CD8-positive, alpha-beta memory T cell (primary cell): ENCODE results near the gene C3orf20. TPM values are rescaled to one million over a fixed set of nuclear protein-coding genes. Genes with fewer than 3 reads are reported as not detected.

ENCODE experiments used
- CTCF ChIA-PET: fragments of 350-600 bp; sonication (Branson Sonifier 250); formaldehyde crosslinking; loops from one replicate; lab custom pipeline; 2021; ENCODE audit warnings: antibody characterized with exemption; lab: Charles Lee
- POLR2A ChIA-PET: fragments of 350-600 bp; sonication (Branson Sonifier 250); formaldehyde crosslinking; loops from one replicate; lab custom pipeline; 2021; ENCODE audit warnings: antibody characterized with exemption; lab: Charles Lee
- DNase-seq, 5 donors: peaks; one replicate each; pipeline versions ENCODE4 v3.0.0 to v3.0.0-alpha.2; 2020 to 2022; ENCODE audit warnings: mixed read lengths in 1 of 5
- H3K27ac ChIP-seq: one replicate; pipeline ENCODE4 v1.7.0; 2013; ENCODE audit warnings: low read depth, mild to moderate bottlenecking, low read length, moderate library complexity
- H3K27me3 ChIP-seq: 2 replicates; pipeline ENCODE4 v1.7.0; 2013; ENCODE audit warnings: low read length, mild to moderate bottlenecking; ENCODE audit not compliant: insufficient read depth, poor library complexity, severe bottlenecking
- H3K36me3 ChIP-seq: 2 replicates; pipeline ENCODE4 v1.7.0; 2013; ENCODE audit warnings: mild to moderate bottlenecking, low read length, moderate library complexity; ENCODE audit not compliant: insufficient read depth
- H3K4me1 ChIP-seq: 2 replicates; pipeline ENCODE4 v1.7.0; 2013; ENCODE audit warnings: mild to moderate bottlenecking, low read length, moderate library complexity; ENCODE audit not compliant: insufficient read depth
- H3K4me3 ChIP-seq: 2 replicates; pipeline ENCODE4 v1.7.0; 2013; ENCODE audit warnings: mild to moderate bottlenecking, low read length
- H3K9me3 ChIP-seq: 2 replicates; pipeline ENCODE4 v1.7.0; 2013; ENCODE audit warnings: mild to moderate bottlenecking, low read length
- H3K27ac Mint-ChIP-seq, 8 donors: one replicate each; pipeline ENCODE4 v1.8.0; 2020 to 2021; ENCODE audit warnings: mixed read lengths in 8 of 8, mild to moderate bottlenecking in 6 of 8, inconsistent platforms in 3 of 8, moderate library complexity in 3 of 8
- H3K27me3 Mint-ChIP-seq, 2 donors: one replicate each; pipeline ENCODE4 v1.8.0; 2020 to 2021; ENCODE audit warnings: mixed read lengths in 2 of 2, mild to moderate bottlenecking in 1 of 2, moderate library complexity in 1 of 2
- H3K36me3 Mint-ChIP-seq, 3 donors: one replicate each; pipeline ENCODE4 v1.8.0; 2020 to 2021; ENCODE audit warnings: mixed read lengths in 3 of 3, inconsistent platforms in 1 of 3, mild to moderate bottlenecking in 1 of 3
- H3K4me1 Mint-ChIP-seq, 3 donors: one replicate each; pipeline ENCODE4 v1.8.0; 2020 to 2021; ENCODE audit warnings: mixed read lengths in 3 of 3, inconsistent platforms in 1 of 3, mild to moderate bottlenecking in 1 of 3
- H3K4me3 Mint-ChIP-seq, 7 donors: one replicate each; pipeline ENCODE4 v1.8.0; 2020 to 2021; ENCODE audit warnings: mixed read lengths in 7 of 7, mild to moderate bottlenecking in 6 of 7, moderate library complexity in 4 of 7, inconsistent platforms in 2 of 7
- H3K9me3 Mint-ChIP-seq, 5 donors: one replicate each; pipeline ENCODE4 v1.8.0; 2020 to 2022; ENCODE audit warnings: mixed read lengths in 5 of 5, mild to moderate bottlenecking in 3 of 5, moderate library complexity in 2 of 5, inconsistent platforms in 1 of 5
- polyA plus RNA-seq: library from polyadenylated mRNA; unstranded; fragments of 300-500 nt; fragmentation: Illumina TruSeq; gene quantifications from one replicate; pipeline ENCODE4 v1.2.3, GENCODE V29; 2021
- total RNA-seq, 2 experiments: library from RNA; stranded (reverse); gene quantifications; one replicate each; pipeline ENCODE4 v1.2.3, GENCODE V29; 2021

Gene C3orf20
- total and polyA plus RNA-seq, 3 experiments from 2014 or later, result 0.07 to 0.18 TPM; not detected in 1

- Mint-ChIP-seq H3K4me1 (peaks cover 2 to 7% (median 5%) of the 10 kb centered on the region in 3 donors), H3K27ac (no peak overlapping the region), H3K27me3 (peaks cover 8 to 9% of the 10 kb centered on the region in 2 donors), H3K4me3 (no peak overlapping the region), H3K9me3 (peaks cover 0 to 2% (median 0%) of the 10 kb centered on the region in 5 donors), H3K36me3 (peaks cover 0 to 1% (median 0%) of the 10 kb centered on the region in 3 donors)
- no peak overlapping the region for H3K27ac ChIP-seq
- H3K9me3 ChIP-seq, result no peaks in the 10 kb centered on the region
- H3K4me3 ChIP-seq, result no peak overlapping the region
- no peaks in the 10 kb centered on the region for H3K36me3 ChIP-seq
- CTCF ChIA-PET, result no interaction called here
- H3K4me1 ChIP-seq, result peaks cover 6% of the 10 kb centered on the region
- POLR2A ChIA-PET, result no interaction called here
- no peaks in the 10 kb centered on the region for H3K27me3 ChIP-seq
- DNase-seq, result no peak
These were observed 29.5 kb upstream of the C3orf20 start for GRCh38 chr3:14645453-14645852.

GRCh38 chr3:14646131-14646573 lies 28.8 kb upstream of the C3orf20 start:
- H3K27ac Mint-ChIP-seq, result no peak overlapping the region
- peaks cover 1 to 3% (median 2%) of the 10 kb centered on the region in 3 donors for H3K36me3 Mint-ChIP-seq
- ChIA-PET POLR2A (no interaction called here), CTCF (no interaction called here)
- H3K9me3 Mint-ChIP-seq, result peaks cover 0 to 5% (median 0%) of the 10 kb centered on the region in 5 donors
- H3K4me1 Mint-ChIP-seq, result peaks cover 7 to 13% (median 7%) of the 10 kb centered on the region in 3 donors
- no peak overlapping the region for H3K4me3 Mint-ChIP-seq
- Histone ChIP-seq H3K9me3 (no peaks in the 10 kb centered on the region), H3K27me3 (no peaks in the 10 kb centered on the region), H3K36me3 (no peaks in the 10 kb centered on the region), H3K27ac (no peak overlapping the region), H3K4me3 (no peak overlapping the region), H3K4me1 (peaks cover 9% of the 10 kb centered on the region)
- H3K27me3 Mint-ChIP-seq, result peaks cover 1 to 6% of the 10 kb centered on the region in 2 donors
- DNase-seq, result no peak

- no peaks in the 10 kb centered on the region for H3K9me3 ChIP-seq
- DNase-seq, result no peak
- H3K4me3 ChIP-seq, result no peak overlapping the region
- peaks cover 10 to 19% (median 12%) of the 10 kb centered on the region in 3 donors for H3K4me1 Mint-ChIP-seq
- no peaks in the 10 kb centered on the region for H3K36me3 ChIP-seq
- no peak overlapping the region for H3K27ac Mint-ChIP-seq
- H3K4me3 Mint-ChIP-seq, result no peak overlapping the region
- no peak overlapping the region for H3K27ac ChIP-seq
- H3K36me3 Mint-ChIP-seq, result peaks cover 3 to 7% (median 5%) of the 10 kb centered on the region in 3 donors
- peaks cover 9% of the 10 kb centered on the region for H3K4me1 ChIP-seq
- ChIA-PET POLR2A (no interaction called here), CTCF (no interaction called here)
- H3K27me3 Mint-ChIP-seq, result peaks cover 0 to 4% of the 10 kb centered on the region in 2 donors
- H3K9me3 Mint-ChIP-seq, result peaks cover 0 to 5% (median 0%) of the 10 kb centered on the region in 5 donors
- H3K27me3 ChIP-seq, result no peaks in the 10 kb centered on the region
These were observed 28.1 kb upstream of the C3orf20 start for GRCh38 chr3:14646589-14647413.

GRCh38 chr3:14647976-14648955 lies 26.7 kb upstream of the C3orf20 start:
- no peak overlapping the region for H3K4me3 ChIP-seq
- CTCF ChIA-PET, result interaction anchor here (1.1 to 1.4 kb wide), 2 partner anchors 16 to 275 kb away, joined by 3 read pairs; no protein-coding TSS in a partner anchor

GRCh38 chr3:14649466-14649865 lies 25.5 kb upstream of the C3orf20 start:
- no peak for DNase-seq
- Mint-ChIP-seq H3K4me3 (peak overlapping the region in 3 of 7 donors; percentile 20 to 68 (median 36)), H3K4me1 (peaks cover 33 to 43% (median 36%) of the 10 kb centered on the region in 3 donors), H3K27me3 (no peaks in the 10 kb centered on the region), H3K27ac (no peak overlapping the region), H3K36me3 (peaks cover 3 to 17% (median 5%) of the 10 kb centered on the region in 3 donors), H3K9me3 (peaks cover 0 to 5% (median 0%) of the 10 kb centered on the region in 5 donors)
- Histone ChIP-seq H3K4me3 (no peak overlapping the region), H3K9me3 (no peaks in the 10 kb centered on the region), H3K36me3 (no peaks in the 10 kb centered on the region), H3K27ac (no peak overlapping the region), H3K27me3 (no peaks in the 10 kb centered on the region), H3K4me1 (peaks cover 33% of the 10 kb centered on the region)
- ChIA-PET POLR2A (no interaction called here), CTCF (interaction anchor here (1.1 to 1.4 kb wide), 2 partner anchors 17 to 274 kb away, joined by 3 read pairs; no protein-coding TSS in a partner anchor)

More at GRCh38 chr3:14647976-14648955, 26.7 kb upstream of the C3orf20 start:
- H3K27me3 ChIP-seq, result no peaks in the 10 kb centered on the region
- peaks cover 21% of the 10 kb centered on the region for H3K4me1 ChIP-seq
- Mint-ChIP-seq H3K27me3 (peaks cover 0 to 2% of the 10 kb centered on the region in 2 donors), H3K4me1 (peaks cover 23 to 33% (median 26%) of the 10 kb centered on the region in 3 donors), H3K36me3 (peaks cover 3 to 11% (median 5%) of the 10 kb centered on the region in 3 donors), H3K9me3 (peaks cover 0 to 5% (median 0%) of the 10 kb centered on the region in 5 donors), H3K27ac (no peak overlapping the region), H3K4me3 (peak overlapping the region in 1 of 7 donors; percentile 18)
- no peaks in the 10 kb centered on the region for H3K9me3 ChIP-seq
- DNase-seq, result no peak
- no peaks in the 10 kb centered on the region for H3K36me3 ChIP-seq
- POLR2A ChIA-PET, result no interaction called here
- no peak overlapping the region for H3K27ac ChIP-seq

GRCh38 chr3:14650193-14650592 lies 24.7 kb upstream of the C3orf20 start:
- no peak for DNase-seq
- peaks cover 33% of the 10 kb centered on the region for H3K4me1 ChIP-seq
- POLR2A ChIA-PET, result interaction anchor here (1.1 to 2.1 kb wide), 4 partner anchors 218 to 471 kb away, joined by 3 to 30 read pairs (median 6); partner anchors contain the start of genes LSM3, NR2C2 and XPC
- H3K9me3 Mint-ChIP-seq, result peaks cover 0 to 5% (median 0%) of the 10 kb centered on the region in 5 donors
- H3K27ac Mint-ChIP-seq, result peak overlapping the region in 4 of 8 donors; percentile 64 to 99 (median 98)
- H3K9me3 ChIP-seq, result no peaks in the 10 kb centered on the region
- H3K36me3 Mint-ChIP-seq, result peaks cover 5 to 22% (median 7%) of the 10 kb centered on the region in 3 donors
- peaks cover 33 to 49% (median 38%) of the 10 kb centered on the region in 3 donors for H3K4me1 Mint-ChIP-seq
- no peaks in the 10 kb centered on the region for H3K27me3 Mint-ChIP-seq
- H3K27me3 ChIP-seq, result no peaks in the 10 kb centered on the region
- CTCF ChIA-PET, result interaction anchor here (1.2 to 1.9 kb wide), 4 partner anchors 11 to 273 kb away, joined by 3 to 6 read pairs (median 4); no protein-coding TSS in a partner anchor
- no peaks in the 10 kb centered on the region for H3K36me3 ChIP-seq
- H3K4me3 ChIP-seq, result peak overlapping the region; percentile 52
- H3K27ac ChIP-seq, result no peak overlapping the region
- H3K4me3 Mint-ChIP-seq, result peak overlapping the region; percentile 36 to 98 (median 83)
